Rectal smooth muscle tissue (tissue), 1 donor: ENCODE results near the gene KCTD21.
A peak's percentile ranks its signal among the peaks of the same experiment; 100 is the strongest.

ENCODE experiments used
- H3K27ac ChIP-seq: one replicate; pipeline ENCODE4 v1.7.0; 2013; ENCODE audit warnings: low read depth, low read length, inconsistent platforms
- H3K27me3 ChIP-seq: one replicate; pipeline ENCODE4 v1.7.0; 2013; ENCODE audit warnings: low read length; ENCODE audit not compliant: control insufficient read depth, insufficient read depth
- H3K36me3 ChIP-seq: one replicate; pipeline ENCODE4 v1.7.0; 2013; ENCODE audit warnings: low read length; ENCODE audit not compliant: control insufficient read depth, insufficient read depth
- H3K4me1 ChIP-seq: one replicate; pipeline ENCODE4 v1.7.0; 2013; ENCODE audit warnings: low read length; ENCODE audit not compliant: control insufficient read depth, insufficient read depth
- H3K4me3 ChIP-seq: one replicate; pipeline ENCODE4 v1.7.0; 2013; ENCODE audit warnings: low read length
- H3K9ac ChIP-seq: one replicate; pipeline ENCODE4 v1.7.0; 2013; ENCODE audit warnings: low read length

Gene KCTD21

DNA sequence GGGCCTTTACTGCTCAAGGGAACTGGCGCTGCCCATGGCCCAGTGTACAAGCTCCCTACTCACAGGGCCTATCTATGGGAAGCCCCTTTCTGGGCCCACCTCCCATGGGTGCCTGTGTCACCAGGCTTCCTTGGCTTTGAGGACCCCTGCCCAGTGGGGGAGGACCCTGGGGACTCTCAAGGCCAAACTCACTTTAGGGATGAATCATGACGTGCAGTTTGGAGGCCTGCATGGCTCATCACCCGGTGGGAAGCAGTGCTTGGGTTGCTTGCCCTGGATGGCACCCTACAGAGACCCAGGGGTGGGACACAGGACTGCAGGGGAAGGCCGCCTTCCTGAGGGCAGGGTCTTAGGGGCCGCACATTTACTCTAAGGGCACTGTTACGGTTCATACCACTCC is 16.5 kb downstream of the KCTD21 start:
- no peak overlapping the region for H3K9ac ChIP-seq
- peaks cover 17% of the 10 kb centered on the region for H3K4me1 ChIP-seq
- H3K27me3 ChIP-seq = no peaks in the 10 kb centered on the region
- no peak overlapping the region for H3K27ac ChIP-seq
- H3K4me3 ChIP-seq = no peak overlapping the region
- peaks cover 10% of the 10 kb centered on the region for H3K36me3 ChIP-seq

DNA sequence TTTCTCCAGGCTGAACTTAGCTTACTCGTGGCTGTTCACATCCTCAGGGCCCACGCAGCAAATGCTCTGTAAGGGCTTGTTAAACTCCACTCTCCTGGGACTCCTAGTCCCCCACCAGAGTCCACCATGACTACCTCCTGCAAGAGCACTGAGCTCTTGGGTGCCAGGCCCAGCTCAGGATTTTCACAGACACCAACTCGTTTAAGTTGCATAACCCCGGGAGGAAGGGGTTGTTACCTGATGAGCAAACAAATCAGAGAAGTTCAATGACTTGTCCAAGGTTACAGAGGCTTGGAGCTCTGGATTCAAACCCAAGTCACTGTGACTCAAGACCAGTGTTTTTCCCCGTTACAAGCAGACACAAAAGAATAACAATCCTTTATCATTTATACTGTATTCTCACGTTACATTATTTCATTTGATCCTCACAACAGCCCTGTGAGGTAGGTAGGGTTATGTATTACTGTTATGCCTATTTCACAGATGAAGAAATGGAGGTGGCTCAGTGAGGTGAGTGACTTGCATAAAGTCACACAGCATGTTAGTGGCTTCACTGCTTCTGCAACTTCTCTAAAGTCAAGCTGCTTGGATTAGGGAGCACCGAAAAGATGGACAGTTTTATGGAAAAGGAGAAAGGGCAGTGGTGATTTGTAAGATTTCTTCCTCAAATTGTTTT is 17.4 kb downstream of the KCTD21 start:
- no peak overlapping the region for H3K9ac ChIP-seq
- H3K36me3 ChIP-seq = peaks cover 10% of the 10 kb centered on the region
- no peak overlapping the region for H3K27ac ChIP-seq
- no peaks in the 10 kb centered on the region for H3K27me3 ChIP-seq
- H3K4me3 ChIP-seq = no peak overlapping the region
- peaks cover 24% of the 10 kb centered on the region for H3K4me1 ChIP-seq

DNA sequence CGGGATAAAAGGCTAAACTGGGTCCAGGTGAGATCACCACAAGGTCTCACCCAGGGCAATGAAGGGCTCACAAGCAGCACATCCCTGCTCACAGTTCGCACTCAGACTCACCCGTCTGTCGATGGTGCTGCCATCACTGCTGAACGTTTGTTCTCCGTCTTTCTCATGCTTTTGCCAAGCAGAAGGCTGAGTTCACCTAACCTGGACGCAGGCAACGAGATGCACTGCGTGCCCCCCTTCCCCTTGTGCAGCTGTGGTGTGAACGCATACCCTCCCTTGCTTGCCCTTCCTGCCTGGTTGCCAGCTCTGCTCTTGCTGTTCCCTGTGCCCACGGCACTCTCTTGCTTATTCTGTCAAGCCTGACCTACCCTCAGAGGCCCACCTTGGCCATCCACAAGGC is 18.0 kb downstream of the KCTD21 start:
- Histone ChIP-seq H3K4me1 (peaks cover 24% of the 10 kb centered on the region), H3K4me3 (no peak overlapping the region), H3K9ac (no peak overlapping the region), H3K27me3 (no peaks in the 10 kb centered on the region), H3K27ac (no peak overlapping the region), H3K36me3 (peaks cover 10% of the 10 kb centered on the region)

DNA sequence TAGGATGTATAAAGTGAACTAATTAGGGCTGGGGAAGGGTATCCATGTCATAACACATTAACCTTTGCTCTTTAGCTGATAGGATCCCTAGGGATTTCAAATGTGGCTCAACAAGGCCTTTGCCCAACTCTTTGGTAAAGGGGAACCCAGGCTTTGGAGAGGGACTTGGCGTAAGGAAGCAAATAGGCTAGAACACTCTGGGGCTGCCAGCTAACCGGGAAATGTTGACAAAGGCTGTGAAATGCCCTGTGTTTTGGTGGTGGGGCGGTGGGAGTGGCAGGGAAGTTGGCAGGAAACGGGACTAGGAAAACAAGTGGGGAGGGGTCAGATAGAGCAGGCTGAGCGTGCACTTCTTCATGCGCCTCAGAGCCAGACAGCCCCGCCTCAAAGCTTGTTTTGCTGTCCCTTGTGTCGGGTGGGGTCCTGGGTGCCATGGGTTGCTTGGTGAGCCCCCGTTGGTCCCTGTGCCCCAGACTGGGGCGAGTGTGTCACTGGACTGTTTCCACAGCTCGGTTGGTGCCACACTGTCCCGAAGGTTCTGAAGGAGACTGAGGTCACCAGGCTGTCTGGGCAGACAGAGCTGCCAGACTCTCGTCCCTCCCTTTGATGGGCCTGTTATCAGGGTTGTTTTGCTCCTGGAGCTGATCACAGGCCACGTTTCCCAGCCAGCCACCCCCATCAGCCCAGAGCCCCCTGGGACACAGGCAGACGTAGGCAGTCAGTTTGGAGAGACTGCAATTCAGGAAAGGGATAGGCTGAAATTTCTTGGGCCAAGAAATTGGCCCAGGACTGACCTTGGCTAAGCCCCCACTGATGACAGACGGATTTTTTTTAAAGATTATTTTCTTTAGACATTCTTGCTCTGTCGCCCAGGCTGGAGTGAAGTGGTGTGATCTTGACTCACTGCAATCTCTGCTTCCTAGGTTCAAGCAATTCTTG is 19.6 kb downstream of the KCTD21 start:
- Histone ChIP-seq H3K27ac (peak overlapping the region; percentile 77), H3K9ac (no peak overlapping the region), H3K4me3 (peak overlapping the region; percentile 6), H3K36me3 (peaks cover 5% of the 10 kb centered on the region), H3K27me3 (no peaks in the 10 kb centered on the region), H3K4me1 (peaks cover 26% of the 10 kb centered on the region)

DNA sequence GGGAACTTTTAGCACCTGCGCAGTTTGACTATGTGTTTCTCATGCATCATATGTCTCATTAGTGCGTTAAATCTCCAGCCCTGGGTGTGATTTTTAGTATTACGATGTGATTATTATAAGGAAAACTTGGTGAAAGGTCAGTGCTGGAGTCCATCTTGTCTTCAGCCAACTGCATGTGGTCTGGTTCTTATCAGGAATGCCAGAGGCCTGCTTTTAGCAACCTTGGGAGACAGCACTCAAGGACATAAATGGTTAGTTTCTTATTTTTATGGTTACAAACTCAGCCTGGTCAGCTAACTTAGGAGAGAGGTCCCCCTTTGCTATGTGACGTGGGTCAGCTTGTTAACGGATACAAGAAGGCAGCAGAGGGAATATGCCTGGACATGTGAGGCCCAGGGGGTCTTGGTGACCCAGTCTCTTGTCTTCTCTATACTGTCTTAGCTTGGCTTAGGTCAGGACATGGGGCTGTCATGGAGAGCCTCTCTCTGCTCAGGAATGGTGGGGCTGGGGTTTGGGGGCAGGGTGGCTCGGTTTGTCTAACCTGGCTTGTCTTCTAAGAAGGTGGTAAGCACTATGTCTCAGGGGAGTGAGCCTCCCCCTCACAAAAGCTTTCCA is 21.5 kb downstream of the KCTD21 start:
- Histone ChIP-seq H3K27me3 (no peaks in the 10 kb centered on the region), H3K9ac (no peak overlapping the region), H3K4me1 (peaks cover 29% of the 10 kb centered on the region), H3K4me3 (no peak overlapping the region), H3K36me3 (no peaks in the 10 kb centered on the region), H3K27ac (peak overlapping the region; percentile 79)

DNA sequence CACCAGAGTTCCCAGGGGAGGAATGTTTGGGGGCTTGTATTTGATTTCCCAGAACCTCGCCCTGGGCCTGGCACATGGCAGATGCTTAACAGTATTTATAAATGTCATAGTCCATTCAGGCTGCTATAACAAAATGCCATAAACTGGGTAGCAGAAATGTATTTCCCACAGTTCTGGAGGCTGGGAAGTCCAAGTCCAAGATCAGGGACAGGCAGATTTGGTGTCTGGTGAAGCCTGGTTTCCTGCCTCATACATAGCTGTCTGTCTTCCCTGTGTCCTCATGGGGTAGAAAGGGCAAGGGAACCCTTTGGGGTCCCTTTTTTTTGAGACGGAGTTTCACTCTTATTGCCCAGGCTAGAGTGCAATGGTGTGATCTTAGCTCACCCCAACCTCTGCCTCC is 24.0 kb downstream of the KCTD21 start:
- no peaks in the 10 kb centered on the region for H3K27me3 ChIP-seq
- H3K36me3 ChIP-seq = no peaks in the 10 kb centered on the region
- no peak overlapping the region for H3K27ac ChIP-seq
- no peak overlapping the region for H3K4me3 ChIP-seq
- no peak overlapping the region for H3K9ac ChIP-seq
- peaks cover 35% of the 10 kb centered on the region for H3K4me1 ChIP-seq

DNA sequence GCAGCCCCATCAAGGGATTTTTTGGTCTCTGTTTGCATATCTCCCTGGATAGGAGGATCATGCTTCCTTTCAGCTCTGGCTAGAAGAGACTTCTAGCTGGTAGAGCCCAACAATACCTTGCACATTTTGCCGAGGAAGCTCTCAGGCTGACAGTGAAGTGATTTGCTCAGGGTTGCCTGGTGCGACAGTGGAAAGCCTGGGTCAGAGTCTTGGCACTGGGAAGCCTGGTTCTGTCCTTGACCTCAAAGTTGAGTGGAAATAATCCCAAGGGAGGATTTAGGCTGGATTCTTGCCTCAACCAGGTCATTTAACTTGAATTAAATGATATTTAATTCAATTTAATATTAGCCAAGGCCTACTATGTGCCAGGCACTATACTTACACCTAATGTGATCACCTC is 24.6 kb downstream of the KCTD21 start:
- Histone ChIP-seq H3K9ac (no peak overlapping the region), H3K27ac (no peak overlapping the region), H3K27me3 (no peaks in the 10 kb centered on the region), H3K36me3 (no peaks in the 10 kb centered on the region), H3K4me1 (peaks cover 35% of the 10 kb centered on the region), H3K4me3 (no peak overlapping the region)

DNA sequence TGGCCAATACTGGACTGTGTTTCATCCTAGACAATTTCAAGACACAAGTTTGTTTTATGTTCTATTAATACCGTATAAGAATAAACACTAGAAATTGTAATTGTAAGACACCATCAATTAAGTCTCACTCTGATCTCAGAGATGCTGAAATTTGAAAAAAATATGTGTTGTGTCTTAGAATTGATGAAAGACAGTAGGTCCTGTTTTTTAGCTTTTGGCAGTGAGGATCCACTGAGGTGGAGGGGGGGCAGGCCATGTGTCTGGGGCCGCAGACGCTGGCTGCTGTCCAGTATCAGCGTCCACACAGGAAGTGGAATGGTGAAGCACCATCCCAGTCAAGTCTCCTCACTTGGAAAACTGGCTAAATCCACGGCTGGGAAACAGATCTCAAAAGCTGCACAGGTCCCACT is 26.5 kb downstream of the KCTD21 start:
- Histone ChIP-seq H3K4me3 (no peak overlapping the region), H3K9ac (no peak overlapping the region), H3K4me1 (peaks cover 26% of the 10 kb centered on the region), H3K27ac (peak overlapping the region; percentile 28), H3K27me3 (no peaks in the 10 kb centered on the region), H3K36me3 (no peaks in the 10 kb centered on the region)

DNA sequence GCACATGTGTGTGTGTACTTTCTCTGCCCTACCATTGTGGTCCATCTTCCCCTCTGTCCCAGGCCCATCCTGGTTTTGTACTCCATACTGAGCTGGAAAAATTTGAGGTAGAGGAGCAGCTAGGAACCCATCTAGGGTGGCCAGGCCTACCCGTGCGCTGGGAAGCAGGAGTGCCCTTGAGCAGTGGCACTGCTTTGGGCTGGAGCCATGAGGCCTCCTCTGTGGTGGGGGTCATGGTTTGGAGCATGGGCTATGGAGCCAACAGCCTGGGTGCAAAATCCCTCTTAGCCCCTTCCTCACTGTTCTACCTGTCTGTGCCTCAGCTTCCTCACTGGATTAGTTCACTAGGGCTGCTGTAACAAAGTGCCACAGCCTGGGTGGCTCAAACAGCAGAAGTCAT is 27.1 kb downstream of the KCTD21 start:
- Histone ChIP-seq H3K4me1 (peaks cover 20% of the 10 kb centered on the region), H3K9ac (no peak overlapping the region), H3K27me3 (no peaks in the 10 kb centered on the region), H3K27ac (peak overlapping the region; percentile 28), H3K36me3 (no peaks in the 10 kb centered on the region), H3K4me3 (no peak overlapping the region)

DNA sequence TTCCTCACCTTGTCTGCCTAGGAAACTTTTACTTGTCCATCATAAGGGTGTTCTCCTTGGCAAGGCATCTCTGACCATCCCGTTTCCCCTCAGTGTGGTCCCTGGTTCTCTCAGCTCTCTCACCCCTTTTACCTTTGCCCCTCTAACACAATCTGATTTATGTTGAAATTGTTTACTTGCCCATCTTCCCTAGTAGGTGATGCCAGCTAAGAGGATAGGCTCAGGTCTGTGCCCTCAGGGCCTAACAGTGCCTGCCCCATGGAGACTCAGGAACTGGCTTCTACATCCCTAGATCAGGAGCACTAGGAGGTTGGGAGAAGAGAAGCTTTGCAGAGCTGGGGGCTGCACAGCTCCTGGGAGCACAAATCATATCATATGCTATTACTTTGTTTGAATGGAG is 27.9 kb downstream of the KCTD21 start:
- H3K4me1 ChIP-seq = peaks cover 19% of the 10 kb centered on the region
- H3K27ac ChIP-seq = no peak overlapping the region
- no peak overlapping the region for H3K4me3 ChIP-seq

DNA sequence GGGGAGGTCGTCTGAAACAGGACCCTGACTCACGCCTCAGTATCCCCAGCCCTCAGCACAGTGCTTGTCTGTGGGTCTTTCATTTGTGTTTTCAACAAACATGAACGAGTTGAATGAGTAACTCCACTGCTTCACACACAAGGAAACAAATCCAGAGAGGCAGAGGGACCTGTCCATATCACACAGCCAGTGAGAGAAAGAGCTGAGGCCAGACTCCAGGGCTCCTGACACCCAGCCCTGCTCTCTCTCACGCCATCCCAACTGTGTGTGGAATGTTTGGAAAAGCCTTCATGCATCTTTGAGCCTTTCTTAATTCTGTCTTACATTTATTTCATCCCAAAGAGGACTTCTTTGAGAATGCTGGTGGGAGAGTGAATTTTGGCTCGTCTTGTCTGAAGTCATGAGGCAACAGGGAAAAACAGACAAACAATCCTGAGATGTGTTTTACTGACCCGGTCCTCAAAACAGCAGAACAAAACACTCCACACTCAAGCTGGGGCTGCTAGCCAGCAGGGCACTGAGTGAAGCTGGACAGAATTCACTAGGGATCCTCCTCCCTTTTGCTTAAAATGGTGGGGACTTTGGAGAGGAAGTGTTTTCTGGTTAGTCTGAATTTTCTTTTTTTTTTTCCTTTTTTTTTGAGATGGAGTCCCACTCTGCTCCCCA is 29.3 kb downstream of the KCTD21 start:
- Histone ChIP-seq H3K9ac (no peak overlapping the region), H3K27ac (peak overlapping the region; percentile 54)

More for the DNA sequence above, 27.9 kb downstream of the KCTD21 start:
- H3K36me3 ChIP-seq = no peaks in the 10 kb centered on the region
- H3K9ac ChIP-seq = no peak overlapping the region
- no peaks in the 10 kb centered on the region for H3K27me3 ChIP-seq

More for the DNA sequence above, 29.3 kb downstream of the KCTD21 start:
- H3K4me1 ChIP-seq = peaks cover 19% of the 10 kb centered on the region
- H3K27me3 ChIP-seq = no peaks in the 10 kb centered on the region
- H3K4me3 ChIP-seq = no peak overlapping the region
- no peaks in the 10 kb centered on the region for H3K36me3 ChIP-seq
